Measurements from ENCODE around the gene SORT1. TPM values are rescaled to one million over a fixed set of nuclear protein-coding genes. Genes with fewer than 3 reads are reported as not detected.

SORT1 gene
- total RNA-seq, 2 donors from 2014 or later, result 44.9 to 46.2 TPM

DNA sequence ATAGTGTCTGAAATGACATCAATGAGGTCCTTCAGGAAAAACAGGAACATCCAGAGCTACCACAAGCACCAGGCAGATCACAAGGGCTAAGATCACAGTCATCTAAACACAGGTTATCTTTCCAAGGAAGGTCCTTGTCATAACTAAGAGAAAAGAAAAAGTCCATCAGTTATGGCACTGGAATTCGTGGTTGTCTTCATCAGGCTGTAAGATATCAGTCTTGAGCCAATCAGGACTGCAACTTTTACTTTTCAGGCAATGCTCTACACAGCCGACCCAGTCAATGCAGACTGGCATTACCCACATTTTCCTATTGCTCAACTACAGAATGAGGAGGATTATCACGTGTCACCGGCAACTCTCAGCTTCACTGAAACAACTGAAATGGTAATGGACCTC is 26.4 kb downstream of the SORT1 start:
- Histone ChIP-seq H3K4me1 (ENCODE audit: control insufficient read depth, insufficient read depth, low read length) (no peaks in the 10 kb centered on the region), H3K27me3 (ENCODE audit: control insufficient read depth, insufficient read depth, low read length, poor library complexity, severe bottlenecking) (no peaks in the 10 kb centered on the region), H3K4me3 (ENCODE audit: low read length) (no peak overlapping the region), H3K36me3 (ENCODE audit: control insufficient read depth, insufficient read depth, low read length) (peaks cover 10% of the 10 kb centered on the region), H3K9me3 (ENCODE audit: control insufficient read depth, low read length) (no peaks in the 10 kb centered on the region), H3K27ac (ENCODE audit: low read depth, low read length) (no peak overlapping the region), H3K9ac (ENCODE audit: extremely low read depth, low read length, poor library complexity, severe bottlenecking) (no peak overlapping the region)
- TF ChIP-seq, protein P1, sequence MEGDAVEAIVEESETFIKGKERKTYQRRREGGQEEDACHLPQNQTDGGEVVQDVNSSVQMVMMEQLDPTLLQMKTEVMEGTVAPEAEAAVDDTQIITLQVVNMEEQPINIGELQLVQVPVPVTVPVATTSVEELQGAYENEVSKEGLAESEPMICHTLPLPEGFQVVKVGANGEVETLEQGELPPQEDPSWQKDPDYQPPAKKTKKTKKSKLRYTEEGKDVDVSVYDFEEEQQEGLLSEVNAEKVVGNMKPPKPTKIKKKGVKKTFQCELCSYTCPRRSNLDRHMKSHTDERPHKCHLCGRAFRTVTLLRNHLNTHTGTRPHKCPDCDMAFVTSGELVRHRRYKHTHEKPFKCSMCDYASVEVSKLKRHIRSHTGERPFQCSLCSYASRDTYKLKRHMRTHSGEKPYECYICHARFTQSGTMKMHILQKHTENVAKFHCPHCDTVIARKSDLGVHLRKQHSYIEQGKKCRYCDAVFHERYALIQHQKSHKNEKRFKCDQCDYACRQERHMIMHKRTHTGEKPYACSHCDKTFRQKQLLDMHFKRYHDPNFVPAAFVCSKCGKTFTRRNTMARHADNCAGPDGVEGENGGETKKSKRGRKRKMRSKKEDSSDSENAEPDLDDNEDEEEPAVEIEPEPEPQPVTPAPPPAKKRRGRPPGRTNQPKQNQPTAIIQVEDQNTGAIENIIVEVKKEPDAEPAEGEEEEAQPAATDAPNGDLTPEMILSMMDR (conservative IDR thresholded peaks at IDR 0.05), result no peak
- 66 to 69% methylated on average over 4 of the region's 4 CpGs for WGBS, 2 experiments (ENCODE audit: insufficient coverage in 1 of 2, insufficient read length in 1 of 2)
- H3K27ac Mint-ChIP-seq, result no peak overlapping the region
- no peak overlapping the region for H3K4me3 Mint-ChIP-seq
- H3K9me3 Mint-ChIP-seq, result peaks cover 1% of the 10 kb centered on the region
- no peaks in the 10 kb centered on the region for H3K27me3 Mint-ChIP-seq (ENCODE audit: insufficient read depth)
- DNase-seq, result no peak
- H3K36me3 Mint-ChIP-seq (ENCODE audit: low read depth), result peaks cover 16% of the 10 kb centered on the region
- no peaks in the 10 kb centered on the region for H3K4me1 Mint-ChIP-seq

DNA sequence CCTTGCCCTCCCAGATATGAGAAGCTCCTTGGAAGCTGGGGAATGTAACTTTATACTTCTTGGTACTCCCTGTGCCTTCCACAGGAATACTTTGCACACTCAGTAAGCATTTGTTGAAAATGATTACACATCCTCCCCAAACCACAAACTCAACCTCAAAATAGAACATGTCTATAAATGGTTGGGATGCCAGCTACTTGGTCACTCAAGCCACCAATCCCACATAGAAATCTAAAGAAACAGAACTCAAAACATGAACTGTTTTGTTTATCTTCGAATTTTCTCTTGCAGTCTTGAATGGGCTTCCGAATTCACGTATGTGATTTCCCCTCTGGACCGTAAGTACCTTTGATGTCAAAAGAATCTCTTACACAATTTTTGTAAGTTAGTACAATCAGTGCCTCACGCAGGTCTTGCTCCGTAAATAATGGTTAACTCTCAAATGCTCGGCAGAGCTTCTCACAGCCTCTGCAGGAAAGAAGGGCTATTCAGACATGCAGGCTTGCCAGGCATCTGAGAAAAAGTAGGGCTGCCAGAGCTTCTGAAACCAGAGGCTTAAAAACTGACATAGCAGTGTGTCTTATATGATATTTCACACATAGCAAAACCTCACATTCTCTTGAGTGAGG is 26.9 kb downstream of the SORT1 start:
- Mint-ChIP-seq H3K27ac (no peak overlapping the region), H3K27me3 (ENCODE audit: insufficient read depth) (no peaks in the 10 kb centered on the region), H3K9me3 (peaks cover 1% of the 10 kb centered on the region), H3K36me3 (ENCODE audit: low read depth) (peaks cover 22% of the 10 kb centered on the region), H3K4me3 (no peak overlapping the region), H3K4me1 (no peaks in the 10 kb centered on the region)
- TF ChIP-seq, protein P1 (conservative IDR thresholded peaks at IDR 0.05), result no peak
- Histone ChIP-seq H3K4me3 (ENCODE audit: low read length) (no peak overlapping the region), H3K36me3 (ENCODE audit: control insufficient read depth, insufficient read depth, low read length) (peaks cover 13% of the 10 kb centered on the region), H3K4me1 (ENCODE audit: control insufficient read depth, insufficient read depth, low read length) (no peaks in the 10 kb centered on the region), H3K27ac (ENCODE audit: low read depth, low read length) (no peak overlapping the region), H3K9me3 (ENCODE audit: control insufficient read depth, low read length) (no peaks in the 10 kb centered on the region), H3K27me3 (ENCODE audit: control insufficient read depth, insufficient read depth, low read length, poor library complexity, severe bottlenecking) (no peaks in the 10 kb centered on the region), H3K9ac (ENCODE audit: extremely low read depth, low read length, poor library complexity, severe bottlenecking) (no peak overlapping the region)
- no peak for DNase-seq
- 91% methylated on average over 7 of the region's 7 CpGs for WGBS, 2 experiments (ENCODE audit: insufficient coverage in 1 of 2, insufficient read length in 1 of 2)

DNA sequence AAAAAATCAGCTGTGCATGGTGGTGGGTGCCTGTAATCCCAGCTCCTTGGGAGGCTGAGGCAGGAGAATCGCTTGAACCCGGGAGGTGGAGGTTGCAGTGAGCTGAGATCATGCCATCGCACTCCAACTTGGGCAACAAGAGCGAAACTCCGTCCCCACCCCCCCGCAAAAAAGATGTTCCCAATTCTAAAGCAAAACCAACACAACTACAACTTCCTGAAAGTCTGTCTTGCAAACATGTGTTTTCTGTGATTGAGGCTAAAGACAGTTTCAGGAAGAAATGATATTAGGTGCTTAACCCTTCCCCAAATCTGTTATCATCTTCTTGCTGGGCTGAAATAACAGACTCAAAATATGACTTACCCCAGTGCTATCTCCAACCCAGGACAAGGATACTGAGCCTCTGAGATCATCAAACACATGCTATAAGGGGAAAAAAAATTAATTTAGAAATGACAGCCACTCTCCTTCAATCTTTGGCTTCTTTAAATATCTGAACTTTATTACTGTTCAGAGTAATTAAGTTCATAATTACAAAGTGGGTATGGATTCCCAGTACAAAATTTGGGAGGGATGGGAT is 28.5 kb downstream of the SORT1 start:
- Mint-ChIP-seq H3K9me3 (no peaks in the 10 kb centered on the region), H3K4me1 (no peaks in the 10 kb centered on the region), H3K36me3 (ENCODE audit: low read depth) (peaks cover 26% of the 10 kb centered on the region), H3K27ac (no peak overlapping the region), H3K4me3 (no peak overlapping the region), H3K27me3 (ENCODE audit: insufficient read depth) (no peaks in the 10 kb centered on the region)
- no peak for DNase-seq
- Histone ChIP-seq H3K4me1 (ENCODE audit: control insufficient read depth, insufficient read depth, low read length) (no peaks in the 10 kb centered on the region), H3K27me3 (ENCODE audit: control insufficient read depth, insufficient read depth, low read length, poor library complexity, severe bottlenecking) (no peaks in the 10 kb centered on the region), H3K27ac (ENCODE audit: low read depth, low read length) (no peak overlapping the region), H3K4me3 (ENCODE audit: low read length) (no peak overlapping the region), H3K36me3 (ENCODE audit: control insufficient read depth, insufficient read depth, low read length) (peaks cover 18% of the 10 kb centered on the region), H3K9me3 (ENCODE audit: control insufficient read depth, low read length) (no peaks in the 10 kb centered on the region), H3K9ac (ENCODE audit: extremely low read depth, low read length, poor library complexity, severe bottlenecking) (no peak overlapping the region)
- WGBS, 2 experiments (ENCODE audit: insufficient coverage in 1 of 2, insufficient read length in 1 of 2), result 91% methylated on average over 6 of the region's 6 CpGs; no CpG with 5 or more reads in 1 of the 2 experiments
- TF ChIP-seq, protein P1 (conservative IDR thresholded peaks at IDR 0.05), result no peak

Data from endodermal cell (in vitro differentiated cells).